NB4 (cell line): ENCODE data around the gene GAS7.

Experiments
- DNase-seq: peaks from one replicate; pipeline ENCODE4 v3.0.0; 2010; ENCODE audit warnings: low read depth
- H3K4me3 ChIP-seq: one replicate; pipeline ENCODE4 v1.5.1; 2011; ENCODE audit warnings: mild to moderate bottlenecking, low read depth, low read length, moderate library complexity
- CTCF ChIP-seq: IDR thresholded peaks from one replicate; pipeline ENCODE4 v1.5.1; 2012; ENCODE audit warnings: low read depth, low read length
- MAX ChIP-seq: IDR thresholded peaks from 2 replicates; pipeline ENCODE4 v1.6.1; 2011; ENCODE audit warnings: low read depth, low read length
- MYC ChIP-seq: IDR thresholded peaks from 2 replicates; pipeline ENCODE4 v1.6.1; 2011; ENCODE audit warnings: low read depth, low read length
- POLR2A ChIP-seq: IDR thresholded peaks from 2 replicates; pipeline ENCODE4 v1.6.1; 2011; ENCODE audit warnings: mild to moderate bottlenecking; ENCODE audit not compliant: insufficient read length; ENCODE audit errors: extremely low read depth

The GAS7 gene

GRCh38 chr17:10115536-10115932, 82.9 kb downstream of the GAS7 start:
- TF ChIP-seq MAX (no peak), CTCF (no peak), MYC (no peak), POLR2A (no peak)
- peak overlapping the region; percentile 6 for H3K4me3 ChIP-seq
- DNase-seq = no peak

DNA sequence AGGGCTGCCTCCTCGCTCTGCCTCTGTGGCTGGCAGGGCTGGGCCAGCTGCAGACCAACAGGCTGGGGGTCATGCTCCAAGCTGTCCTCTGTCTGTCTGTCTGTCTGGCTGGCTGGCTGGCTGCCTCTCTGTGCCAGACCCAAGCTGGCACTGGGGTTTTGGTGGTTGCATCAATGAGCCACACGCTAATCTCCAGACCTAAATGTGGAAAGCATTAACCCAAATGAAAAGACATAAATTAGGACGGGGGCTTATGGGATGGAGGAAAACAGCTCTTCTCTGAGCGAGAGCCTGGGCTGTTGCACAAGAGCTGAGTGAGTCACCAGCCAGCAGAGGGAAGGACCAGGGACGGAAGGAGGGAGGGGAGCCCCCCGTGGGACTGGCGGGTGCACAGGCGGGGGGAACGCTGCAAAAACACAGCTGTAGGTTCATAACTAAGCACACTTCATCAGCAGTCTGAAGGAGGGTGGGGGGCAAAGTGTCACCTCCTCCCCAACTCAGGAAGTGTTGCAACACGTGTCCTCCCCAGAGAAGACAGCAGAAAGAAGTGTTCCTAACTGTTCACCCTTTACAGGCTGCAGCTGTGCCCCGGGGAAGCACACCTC, 83.4 kb downstream of the GAS7 start:
- peak overlapping the region; percentile 50 for H3K4me3 ChIP-seq
- TF ChIP-seq MAX (peak; percentile 98), POLR2A (no peak), CTCF (no peak), MYC (peak; percentile 88)
- peak; percentile 100 for DNase-seq

DNA sequence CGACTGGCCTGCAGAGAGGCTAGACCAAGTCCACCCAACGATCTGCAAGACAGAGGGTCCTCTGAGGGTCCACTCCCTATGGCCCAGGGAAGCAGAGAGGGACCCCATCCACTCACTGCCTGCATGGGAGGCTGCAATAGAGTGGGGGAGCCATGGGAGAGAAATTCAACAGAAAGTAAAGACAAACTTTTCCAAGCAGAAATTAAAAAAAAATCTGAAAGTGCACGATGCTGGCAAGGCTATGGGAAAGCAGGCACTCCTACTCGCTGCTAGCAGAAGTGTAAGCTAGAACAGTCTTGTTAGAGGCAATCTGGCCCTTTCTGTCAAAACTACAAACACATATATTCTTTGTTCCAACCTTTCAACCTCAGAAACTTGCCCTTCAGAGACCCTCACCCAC, 85.4 kb downstream of the GAS7 start:
- DNase-seq = no peak
- H3K4me3 ChIP-seq = no peak overlapping the region
- no peak for TF ChIP-seq MYC
- no peak for TF ChIP-seq POLR2A
- no peak for TF ChIP-seq MAX
- no peak for TF ChIP-seq CTCF

GRCh38 chr17:10111907-10112452, 86.4 kb downstream of the GAS7 start:
- no peak for DNase-seq
- TF ChIP-seq POLR2A = no peak
- no peak for TF ChIP-seq MYC
- no peak for TF ChIP-seq MAX
- TF ChIP-seq CTCF = no peak
- no peak overlapping the region for H3K4me3 ChIP-seq

DNA sequence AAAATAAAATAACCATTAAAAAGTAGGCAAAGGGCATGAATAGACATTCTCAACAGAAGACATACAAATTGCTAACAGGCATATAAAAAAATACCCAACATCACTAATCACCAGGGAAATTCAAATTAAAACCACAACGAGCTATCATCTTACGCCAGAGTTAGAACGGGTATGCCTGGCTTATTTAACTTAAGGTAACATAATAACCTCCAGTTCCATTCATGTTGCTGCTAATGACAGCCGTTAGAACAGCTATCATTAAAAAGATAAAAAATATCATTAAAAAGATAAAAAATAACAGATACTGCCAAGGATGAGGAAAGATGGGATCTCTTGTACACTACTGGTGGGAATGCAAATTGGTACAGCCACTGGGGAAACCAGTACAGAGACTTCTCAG, 89.3 kb downstream of the GAS7 start:
- no peak for DNase-seq
- no peak for TF ChIP-seq POLR2A
- no peak for TF ChIP-seq MAX
- TF ChIP-seq MYC = no peak
- TF ChIP-seq CTCF = no peak
- H3K4me3 ChIP-seq = no peak overlapping the region
